GM12878 (cell line): ENCODE results near the gene KCTD2. TPM values are rescaled to one million over a fixed set of nuclear protein-coding genes. Genes with fewer than 3 reads are reported as not detected.

ENCODE experiments used
- ATAC-seq: fragments of 200-7000 bp; cut with Tn5 transposase; 3 replicates; pipeline ENCODE4 v1.9.1; 2020; ENCODE audit warnings: mild to moderate bottlenecking, moderate library complexity
- BruUV-seq: library from RNA; stranded (reverse); fragments of 400-500 nt; replicated peaks from 2 replicates; lab custom pipeline; 2021; lab: Mats Ljungman, UMichigan
- CTCF ChIA-PET: fragments of 300-600 bp; sonication (Branson Sonifier 250); formaldehyde crosslinking; extraction: SDS; loops from one replicate; lab custom pipeline; 2021; ENCODE audit warnings: inconsistent platforms; lab: Yijun Ruan, JAX
- POLR2A ChIA-PET: fragments of 350-600 bp; formaldehyde crosslinking; extraction: SDS; loops from one replicate; lab custom pipeline; 2021; ENCODE audit warnings: inconsistent platforms; lab: Charles Lee
- RAD21 ChIA-PET: fragments of 300-600 bp; sonication (Branson Sonifier 250); formaldehyde crosslinking; loops from one replicate; lab custom pipeline; 2023; ENCODE audit warnings: antibody characterized with exemption; ENCODE audit not compliant: unreplicated experiment; lab: Charles Lee
- SMC1A ChIA-PET: fragments of 300-600 bp; sonication (Branson Sonifier 250); formaldehyde crosslinking; loops from one replicate; lab custom pipeline; 2023; ENCODE audit not compliant: unreplicated experiment, uncharacterized antibody; lab: Charles Lee
- DNase-seq: peaks from one replicate; pipeline ENCODE4 v3.0.0-alpha.2; 2011; ENCODE audit warnings: low read depth, low spot score
- FAIRE-seq: peaks from 3 replicates; lab custom pipeline; 2011; peaks lifted over from hg19 to GRCh38; lab: Jason Lieb, UNC
- H2AFZ ChIP-seq: 2 replicates; pipeline ENCODE4 v1.6.0; 2011; ENCODE audit warnings: low read depth, low read length, control low read depth; ENCODE audit not compliant: control insufficient read depth
- H3K27ac ChIP-seq: 2 replicates; pipeline ENCODE4 v1.5.1; 2011; ENCODE audit warnings: control low read depth; ENCODE audit not compliant: control insufficient read depth, insufficient read depth
- H3K27me3 ChIP-seq, 2 experiments: replicated peaks in 1 of 2; 2 replicates each; pipeline versions ENCODE4 v1.6.0 to v1.6.1; 2011; ENCODE audit warnings: low read length in 1 of 2; ENCODE audit not compliant: control insufficient read depth in 2 of 2, insufficient read depth in 2 of 2
- H3K36me3 ChIP-seq, 2 experiments: 2 replicates each; pipeline ENCODE4 v1.5.1; 2011; ENCODE audit warnings: low read length in 1 of 2; ENCODE audit not compliant: control insufficient read depth in 2 of 2, insufficient read depth in 2 of 2
- H3K4me1 ChIP-seq: 2 replicates; pipeline ENCODE4 v1.6.1; 2011; ENCODE audit warnings: mild to moderate bottlenecking, low read length, moderate library complexity, mixed read lengths; ENCODE audit not compliant: control insufficient read depth, insufficient read depth
- H3K4me2 ChIP-seq: 2 replicates; pipeline ENCODE4 v1.6.0; 2011; ENCODE audit warnings: control low read depth; ENCODE audit not compliant: control insufficient read depth, insufficient read depth
- H3K4me3 ChIP-seq: fragments of 200-600 bp; sonication (generic); 2 replicates; pipeline ENCODE4 v1.5.1; 2016
- H3K79me2 ChIP-seq: 2 replicates; pipeline ENCODE4 v1.6.0; 2011; ENCODE audit warnings: low read length; ENCODE audit not compliant: control insufficient read depth, insufficient read depth
- H3K9ac ChIP-seq: 2 replicates; pipeline ENCODE4 v1.8.0; 2011; ENCODE audit warnings: low read length, control low read depth, mixed read lengths; ENCODE audit not compliant: control insufficient read depth, insufficient read depth
- H3K9me3 ChIP-seq: replicated peaks from 3 replicates; pipeline ENCODE4 v1.5.1; 2011; ENCODE audit warnings: mild to moderate bottlenecking, low read length; ENCODE audit not compliant: control insufficient read depth, insufficient read depth
- H4K20me1 ChIP-seq: 2 replicates; pipeline ENCODE4 v1.6.0; 2011; ENCODE audit not compliant: control insufficient read depth, insufficient read depth
- BHLHE40 ChIP-seq, 2 experiments: fragments of 450-650 bp in 1 of 2; IDR thresholded peaks; 2 replicates each; pipeline ENCODE4 v1.6.1; 2011 to 2017; ENCODE audit warnings: low read depth in 2 of 2, borderline replicate concordance in 1 of 2, improper control_type of control experiment in 1 of 2, low read length in 1 of 2, mild to moderate bottlenecking in 1 of 2
- EED ChIP-seq: sonication (generic); IDR thresholded peaks from 2 replicates; pipeline ENCODE4 v1.6.1; 2016; ENCODE audit warnings: antibody characterized with exemption, low read depth
- ESRRA ChIP-seq: IDR thresholded peaks from 2 replicates; pipeline ENCODE4 v1.6.1; 2012; ENCODE audit warnings: mild to moderate bottlenecking, low read length, improper control_type of control experiment
- GATAD2B ChIP-seq: fragments of 450-650 bp; conservative IDR thresholded peaks from 2 replicates; pipeline ENCODE4 v1.6.1; 2017; ENCODE audit warnings: low read depth, mild to moderate bottlenecking, moderate library complexity
- HDGF ChIP-seq: fragments of 450-650 bp; IDR thresholded peaks from 2 replicates; pipeline ENCODE4 v1.6.1; 2016; ENCODE audit warnings: antibody characterized with exemption
- IKZF1 ChIP-seq: fragments of 450-650 bp; conservative IDR thresholded peaks from 2 replicates; pipeline ENCODE4 v1.6.1; 2017; ENCODE audit warnings: antibody characterized with exemption, mild to moderate bottlenecking
- IKZF2 ChIP-seq, 2 experiments: fragments of 450-650 bp; IDR thresholded peaks; 2 replicates each; pipeline ENCODE4 v1.6.1; 2017; ENCODE audit warnings: mild to moderate bottlenecking in 2 of 2, moderate library complexity in 2 of 2
- MTA2 ChIP-seq: fragments of 450-650 bp; IDR thresholded peaks from 2 replicates; pipeline ENCODE4 v1.6.1; 2016; ENCODE audit warnings: low read depth, mild to moderate bottlenecking, moderate library complexity
- NBN ChIP-seq: fragments of 450-650 bp; IDR thresholded peaks from 2 replicates; pipeline ENCODE4 v1.6.1; 2016
- RB1 ChIP-seq: fragments of 450-650 bp; formaldehyde crosslinking; IDR thresholded peaks from 2 replicates; pipeline ENCODE4 v1.6.1; 2017; ENCODE audit warnings: mild to moderate bottlenecking, borderline replicate concordance
- RELB ChIP-seq: fragments of 450-650 bp; IDR thresholded peaks from 2 replicates; pipeline ENCODE4 v1.6.1; 2017; ENCODE audit warnings: low read depth, mild to moderate bottlenecking, moderate library complexity
- RUNX3 ChIP-seq: IDR thresholded peaks from 2 replicates; pipeline ENCODE4 v1.6.1; 2012; ENCODE audit warnings: low read length, inconsistent platforms
- SPI1 ChIP-seq: IDR thresholded peaks from 2 replicates; pipeline ENCODE4 v1.6.1; 2011; ENCODE audit warnings: low read depth, mild to moderate bottlenecking, low read length, moderate library complexity, borderline replicate concordance; ENCODE audit not compliant: insufficient read depth
- SRF ChIP-seq, 2 experiments: IDR thresholded peaks; 2 replicates each; pipeline ENCODE4 v1.6.1; 2011; ENCODE audit warnings: low read depth in 2 of 2, low read length in 2 of 2, mild to moderate bottlenecking in 1 of 2, moderate library complexity in 1 of 2
- STAT3 ChIP-seq: IDR thresholded peaks from 2 replicates; pipeline ENCODE4 v1.6.1; 2011; ENCODE audit warnings: low read depth, low read length, improper control_type of control experiment
- TCF12 ChIP-seq: IDR thresholded peaks from 2 replicates; pipeline ENCODE4 v1.6.1; 2011; ENCODE audit warnings: low read depth, mild to moderate bottlenecking, low read length
- ZNF207 ChIP-seq: fragments of 450-650 bp; IDR thresholded peaks from 2 replicates; pipeline ENCODE4 v1.6.1; 2014; ENCODE audit warnings: antibody characterized with exemption, mild to moderate bottlenecking, borderline replicate concordance
- ZNF384 ChIP-seq: IDR thresholded peaks from 2 replicates; pipeline ENCODE4 v1.6.1; 2012; ENCODE audit warnings: low read depth, mild to moderate bottlenecking, low read length, improper control_type of control experiment, borderline replicate concordance
- WGBS: methylation state at CpG from one replicate; pipeline ENCODE4 v1.1.6; 2016; ENCODE audit warnings: low lambda C conversion rate; ENCODE audit not compliant: insufficient replicate concordance, insufficient coverage; ENCODE audit errors: missing lambda C conversion rate; 5-methylcytosine and 5-hydroxymethylcytosine counted together
- in situ Hi-C: fragments of 300-500 bp; cut with MboI; formaldehyde crosslinking; loops from 9 replicates; pipeline ENCODE4 v1.14.3; 2018; ENCODE audit warnings: mixed read lengths
- intact Hi-C: fragments of 100-400 bp; cut with micrococcal nuclease; formaldehyde crosslinking; loops from one replicate; pipeline ENCODE4 v1.14.2; 2022; ENCODE audit not compliant: unreplicated experiment
- polyA plus RNA-seq, 11 experiments: library from polyadenylated mRNA; depleted of rRNA in 4 of 11; unstranded in 6 of 11; stranded (reverse) in 5 of 11; fragments of >200 nt; fragmentation: Nextera tagmentation in 4 of 11; fragmentation: Illumina TruSeq in 1 of 11; extraction: Ambion mirVana in 4 of 11; extraction: Trizol in 1 of 11; gene quantifications; 1 replicate in 1 of 11; 2 replicates in 10 of 11; pipeline versions ENCODE4 v1.2.1 to v1.2.3, GENCODE V29; 2011 to 2016; ENCODE audit warnings: inconsistent platforms in 2 of 11, missing spikeins in 2 of 11, low read depth in 1 of 11
- total RNA-seq, 4 experiments: library from RNA; depleted of rRNA in 3 of 4; stranded (reverse); fragments of >200 nt in 3 of 4; fragmentation: Illumina TruSeq in 1 of 4; extraction: Trizol in 1 of 4; gene quantifications; 2 replicates each; pipeline versions ENCODE4 v1.2.1 to v1.2.3, GENCODE V29; 2013 to 2021
- TF ChIP-seq, protein P1 (sequence below): fragments of 450-650 bp; IDR thresholded peaks from 2 replicates; pipeline ENCODE4 v1.6.1; 2016; ENCODE audit warnings: mild to moderate bottlenecking
- TF ChIP-seq, protein P2 (sequence below): fragments of 450-650 bp; IDR thresholded peaks from 2 replicates; pipeline ENCODE4 v1.6.1; 2017; ENCODE audit warnings: mild to moderate bottlenecking, low read depth, inconsistent platforms; ENCODE audit not compliant: poor library complexity, severe bottlenecking

The KCTD2 gene
- total and polyA plus RNA-seq, 10 of the 15 experiments (the other 5 are each of a cell fraction or from before 2014, with no cell fraction given) = 1.5 to 27.5 (median 13.7) TPM

DNA sequence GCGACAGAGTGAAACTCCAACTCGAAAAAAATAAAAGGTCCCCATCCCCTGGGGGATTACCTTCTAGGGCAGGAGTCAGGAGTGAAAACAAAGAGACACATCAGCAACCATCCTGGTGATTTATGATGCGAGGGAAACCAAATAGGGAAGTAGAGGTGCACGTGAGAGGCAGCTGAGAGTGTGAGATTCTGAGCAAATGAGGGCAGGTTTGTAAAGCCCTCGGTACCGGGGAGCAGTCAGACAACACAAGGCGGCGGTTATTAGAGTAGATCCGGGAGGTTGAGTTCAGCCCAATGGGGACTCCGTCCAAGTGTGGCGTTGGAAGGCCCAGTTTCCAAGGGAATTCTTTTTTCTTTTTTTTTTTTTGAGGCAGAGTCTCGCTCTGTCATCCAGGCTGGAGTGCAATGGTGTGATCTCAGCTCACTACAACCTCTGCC, 55.4 kb downstream of the KCTD2 start:
- ChIA-PET POLR2A (interaction anchor here (0.6 to 1.3 kb wide), 7 partner anchors 9 to 312 kb away, joined by 3 to 4 read pairs (median 3); partner anchors contain the start of gene SLC16A5), SMC1A (interaction anchor here (0.7 to 2.2 kb wide), 4 partner anchors 12 to 36 kb away, joined by 3 to 6 read pairs (median 4); no protein-coding TSS in a partner anchor), CTCF (interaction anchor here (0.6 to 3.8 kb wide), 8 partner anchors 12 to 214 kb away, joined by 3 to 13 read pairs (median 4); partner anchors contain the start of gene NT5C), RAD21 (interaction anchor here (1.0 to 3.0 kb wide), 3 partner anchors 12 to 24 kb away, joined by 4 to 14 read pairs (median 4); no protein-coding TSS in a partner anchor)
- Histone ChIP-seq H4K20me1 (no peaks in the 10 kb centered on the region), H3K27ac (no peak overlapping the region), H3K9me3 (no peaks in the 10 kb centered on the region), H2AFZ (no peak overlapping the region; the same call in 1 of the 2 replicates), H3K4me2 (no peak overlapping the region; the same call in 1 of the 2 replicates), H3K4me1 (0 out of 2 replicates have a peak, but pooled peaks cover 4% of the 10 kb centered on the region), H3K9ac (no peak overlapping the region), H3K4me3 (no peak overlapping the region), H3K36me3 (no peaks in the 10 kb centered on the region), H3K27me3 (no peaks in the 10 kb centered on the region), H3K79me2 (no peaks in the 10 kb centered on the region)
- FAIRE-seq (peak; percentile 38), DNase-seq (peak; percentile 63), ATAC-seq (peak; percentile 86)
- 19% methylated on average over 11 of the region's 12 CpGs for WGBS
- in situ Hi-C loops (no loop called here), intact Hi-C loops (no loop called here)
- no TSS peak for BruUV-seq
- TF ChIP-seq TCF12 = no peak
- TF ChIP-seq SRF (IDR thresholded peaks at IDR 0.05; ENCODE audit: low read depth in 2 of 2, low read length in 2 of 2) = 0 out of 4 replicates have a peak, but pooled peaks of 1 of the 2 experiments have one; percentile 56
- TF ChIP-seq IKZF2 (IDR thresholded peaks at IDR 0.05) = peak; percentile 92 to 94
- peak; percentile 93 for TF ChIP-seq RELB
- TF ChIP-seq BHLHE40 (IDR thresholded peaks at IDR 0.05; ENCODE audit: borderline replicate concordance in 1 of 2, low read depth in 2 of 2, low read length in 1 of 2) = peak; percentile 99
- peak; percentile 41; the same call in 1 of the 2 replicates for TF ChIP-seq SPI1
- TF ChIP-seq, protein P1, sequence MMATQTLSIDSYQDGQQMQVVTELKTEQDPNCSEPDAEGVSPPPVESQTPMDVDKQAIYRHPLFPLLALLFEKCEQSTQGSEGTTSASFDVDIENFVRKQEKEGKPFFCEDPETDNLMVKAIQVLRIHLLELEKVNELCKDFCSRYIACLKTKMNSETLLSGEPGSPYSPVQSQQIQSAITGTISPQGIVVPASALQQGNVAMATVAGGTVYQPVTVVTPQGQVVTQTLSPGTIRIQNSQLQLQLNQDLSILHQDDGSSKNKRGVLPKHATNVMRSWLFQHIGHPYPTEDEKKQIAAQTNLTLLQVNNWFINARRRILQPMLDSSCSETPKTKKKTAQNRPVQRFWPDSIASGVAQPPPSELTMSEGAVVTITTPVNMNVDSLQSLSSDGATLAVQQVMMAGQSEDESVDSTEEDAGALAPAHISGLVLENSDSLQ = peak; percentile 83
- TF ChIP-seq STAT3 = 0 out of 2 replicates have a peak, but pooled peaks have one; percentile 35
- TF ChIP-seq HDGF = 0 out of 2 replicates have a peak, but pooled peaks have one; percentile 59
- TF ChIP-seq RUNX3 = peak; percentile 49
- TF ChIP-seq GATAD2B = 0 out of 2 replicates have a peak, but pooled peaks have one; percentile 39
- TF ChIP-seq, protein P2, sequence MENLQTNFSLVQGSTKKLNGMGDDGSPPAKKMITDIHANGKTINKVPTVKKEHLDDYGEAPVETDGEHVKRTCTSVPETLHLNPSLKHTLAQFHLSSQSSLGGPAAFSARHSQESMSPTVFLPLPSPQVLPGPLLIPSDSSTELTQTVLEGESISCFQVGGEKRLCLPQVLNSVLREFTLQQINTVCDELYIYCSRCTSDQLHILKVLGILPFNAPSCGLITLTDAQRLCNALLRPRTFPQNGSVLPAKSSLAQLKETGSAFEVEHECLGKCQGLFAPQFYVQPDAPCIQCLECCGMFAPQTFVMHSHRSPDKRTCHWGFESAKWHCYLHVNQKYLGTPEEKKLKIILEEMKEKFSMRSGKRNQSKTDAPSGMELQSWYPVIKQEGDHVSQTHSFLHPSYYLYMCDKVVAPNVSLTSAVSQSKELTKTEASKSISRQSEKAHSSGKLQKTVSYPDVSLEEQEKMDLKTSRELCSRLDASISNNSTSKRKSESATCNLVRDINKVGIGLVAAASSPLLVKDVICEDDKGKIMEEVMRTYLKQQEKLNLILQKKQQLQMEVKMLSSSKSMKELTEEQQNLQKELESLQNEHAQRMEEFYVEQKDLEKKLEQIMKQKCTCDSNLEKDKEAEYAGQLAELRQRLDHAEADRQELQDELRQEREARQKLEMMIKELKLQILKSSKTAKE = peak; percentile 83
- no peak for TF ChIP-seq ESRRA
- TF ChIP-seq MTA2 = peak; percentile 58; the same call in 1 of the 2 replicates
- peak; percentile 66; the same call in 1 of the 2 replicates for TF ChIP-seq ZNF384
- peak; percentile 86 for TF ChIP-seq NBN
- TF ChIP-seq IKZF1 = peak; percentile 84
- peak; percentile 62; the same call in 1 of the 2 replicates for TF ChIP-seq EED
- peak; percentile 31; the same call in 1 of the 2 replicates for TF ChIP-seq ZNF207
- no peak for TF ChIP-seq RB1
